ENCODE data around the gene ODR4. TPM values are rescaled to one million over a fixed set of nuclear protein-coding genes. Genes with fewer than 3 reads are reported as not detected.
"Not testable (repeated sequence)": the region's sequence is repeated elsewhere in the genome, so short reads cannot be mapped to it uniquely, and the experiment has no call there.

The ODR4 gene
- total RNA-seq, 1 experiment from 2014 or later: 29.1 TPM

- no peak overlapping the region for H3K4me3 Mint-ChIP-seq (ENCODE audit: unreplicated experiment)
- ChIA-PET POLR2A (no interaction called here), CTCF (interaction anchor here (2.4 kb wide), 1 partner anchor 16 kb away, joined by 8 read pairs; the partner anchor contains the start of genes ODR4 and TPR)
- H3K36me3 Mint-ChIP-seq (ENCODE audit: insufficient read depth, unreplicated experiment): peaks cover 44% of the 10 kb centered on the region
- DNase-seq: no peak
- H3K27ac Mint-ChIP-seq (ENCODE audit: unreplicated experiment): no peak overlapping the region
- no peaks in the 10 kb centered on the region for H3K4me1 ChIP-seq
- no peaks in the 10 kb centered on the region for H3K9me3 Mint-ChIP-seq (ENCODE audit: unreplicated experiment)
- no peaks in the 10 kb centered on the region for H3K27me3 Mint-ChIP-seq (ENCODE audit: insufficient read depth, unreplicated experiment)
- TF ChIP-seq CTCF (IDR thresholded peaks at IDR 0.05; ENCODE audit: insufficient read depth in 1 of 2, low read depth in 1 of 2, low read length in 1 of 2, severe bottlenecking in 1 of 2, unreplicated experiment in 1 of 2): no peak
- no peaks in the 10 kb centered on the region for H3K27me3 ChIP-seq (replicated peaks; ENCODE audit: control insufficient read depth, insufficient read depth, low read length)
- intact Hi-C loops (cut with micrococcal nuclease; ENCODE audit: unreplicated experiment): no loop called here
- H3K36me3 ChIP-seq (ENCODE audit: control insufficient read depth, insufficient read depth, low read length): no peaks in the 10 kb centered on the region
- H3K4me3 ChIP-seq (ENCODE audit: low read depth, low read length): no peak overlapping the region
- H3K4me1 Mint-ChIP-seq (ENCODE audit: low read depth, unreplicated experiment): no peaks in the 10 kb centered on the region
- no TSS peak for BruUV-seq (replicated peaks)
- no peaks in the 10 kb centered on the region for H3K9me3 ChIP-seq
Measured at GRCh38 chr1:186390925-186391324, 15.3 kb downstream of the ODR4 start.

- no peak for DNase-seq
- Mint-ChIP-seq H3K27ac (ENCODE audit: unreplicated experiment) (no peak overlapping the region), H3K27me3 (ENCODE audit: insufficient read depth, unreplicated experiment) (no peaks in the 10 kb centered on the region), H3K36me3 (ENCODE audit: insufficient read depth, unreplicated experiment) (peaks cover 48% of the 10 kb centered on the region), H3K9me3 (ENCODE audit: unreplicated experiment) (no peaks in the 10 kb centered on the region), H3K4me3 (ENCODE audit: unreplicated experiment) (no peak overlapping the region), H3K4me1 (ENCODE audit: low read depth, unreplicated experiment) (no peaks in the 10 kb centered on the region)
- Histone ChIP-seq H3K9me3 (no peaks in the 10 kb centered on the region), H3K4me1 (no peaks in the 10 kb centered on the region), H3K4me3 (ENCODE audit: low read depth, low read length) (no peak overlapping the region), H3K36me3 (ENCODE audit: control insufficient read depth, insufficient read depth, low read length) (no peaks in the 10 kb centered on the region), H3K27me3 (replicated peaks; ENCODE audit: control insufficient read depth, insufficient read depth, low read length) (no peaks in the 10 kb centered on the region)
- TF ChIP-seq CTCF (IDR thresholded peaks at IDR 0.05; ENCODE audit: insufficient read depth in 1 of 2, low read depth in 1 of 2, low read length in 1 of 2, severe bottlenecking in 1 of 2, unreplicated experiment in 1 of 2): no peak
- POLR2A ChIA-PET: no interaction called here
- intact Hi-C loops (cut with micrococcal nuclease; ENCODE audit: unreplicated experiment): no loop called here
- no TSS peak for BruUV-seq (replicated peaks)
- CTCF ChIA-PET: no interaction called here
Measured at GRCh38 chr1:186391841-186392240, 16.2 kb downstream of the ODR4 start.

GRCh38 chr1:186392711-186393110 lies 17.1 kb downstream of the ODR4 start:
- H3K9me3 ChIP-seq; BruUV-seq (replicated peaks); H3K4me1 ChIP-seq; H3K36me3 ChIP-seq (ENCODE audit: control insufficient read depth, insufficient read depth, low read length); POLR2A ChIA-PET; DNase-seq; intact Hi-C loops (cut with micrococcal nuclease; ENCODE audit: unreplicated experiment); CTCF ChIA-PET; H3K9me3 Mint-ChIP-seq (ENCODE audit: unreplicated experiment); H3K4me3 Mint-ChIP-seq (ENCODE audit: unreplicated experiment); H3K27ac Mint-ChIP-seq (ENCODE audit: unreplicated experiment); H3K4me3 ChIP-seq (ENCODE audit: low read depth, low read length); H3K4me1 Mint-ChIP-seq (ENCODE audit: low read depth, unreplicated experiment); H3K27me3 ChIP-seq (replicated peaks; ENCODE audit: control insufficient read depth, insufficient read depth, low read length); H3K27me3 Mint-ChIP-seq (ENCODE audit: insufficient read depth, unreplicated experiment): not testable (repeated sequence)
- peaks cover 56% of the 10 kb centered on the region for H3K36me3 Mint-ChIP-seq (ENCODE audit: insufficient read depth, unreplicated experiment)

GRCh38 chr1:186401446-186401845 lies 25.8 kb downstream of the ODR4 start:
- H3K9me3 Mint-ChIP-seq (ENCODE audit: unreplicated experiment); H3K27me3 ChIP-seq (replicated peaks; ENCODE audit: control insufficient read depth, insufficient read depth, low read length); POLR2A ChIA-PET; H3K4me1 ChIP-seq; H3K9me3 ChIP-seq; BruUV-seq (replicated peaks); H3K36me3 ChIP-seq (ENCODE audit: control insufficient read depth, insufficient read depth, low read length); H3K27me3 Mint-ChIP-seq (ENCODE audit: insufficient read depth, unreplicated experiment); H3K27ac Mint-ChIP-seq (ENCODE audit: unreplicated experiment); H3K4me3 Mint-ChIP-seq (ENCODE audit: unreplicated experiment); H3K4me1 Mint-ChIP-seq (ENCODE audit: low read depth, unreplicated experiment); H3K4me3 ChIP-seq (ENCODE audit: low read depth, low read length); intact Hi-C loops (cut with micrococcal nuclease; ENCODE audit: unreplicated experiment); CTCF ChIA-PET; DNase-seq: not testable (repeated sequence)
- peaks cover 60% of the 10 kb centered on the region for H3K36me3 Mint-ChIP-seq (ENCODE audit: insufficient read depth, unreplicated experiment)

Data from Caco-2 (cell line).